VCaP (cell line): ENCODE measurements around the gene HELT.
"Not testable (repeated sequence)": the region's sequence is repeated elsewhere in the genome, so short reads cannot be mapped to it uniquely, and the experiment has no call there.

Experiments used
- H3K27ac ChIP-seq: fragments of 450-650 bp; 2 replicates; pipeline ENCODE4 v1.5.1; 2017
- CTCF ChIP-seq: fragments of 450-650 bp; conservative IDR thresholded peaks from 2 replicates; pipeline ENCODE4 v1.5.1; 2017; ENCODE audit warnings: mild to moderate bottlenecking, moderate library complexity

Gene HELT

GRCh38 chr4:185040523-185040922 is 22.2 kb downstream of the HELT start:
- no peak overlapping the region for H3K27ac ChIP-seq
- TF ChIP-seq CTCF, result no peak

- H3K27ac ChIP-seq, result not testable (repeated sequence)
Observed at GRCh38 chr4:185050286-185050685, 32.0 kb downstream of the HELT start.

GRCh38 chr4:185051283-185051682 is 33.0 kb downstream of the HELT start:
- not testable (repeated sequence) for H3K27ac ChIP-seq

- TF ChIP-seq CTCF, result no peak
- H3K27ac ChIP-seq, result no peak overlapping the region
Observed at GRCh38 chr4:185053746-185054145, 35.5 kb downstream of the HELT start.

- no peak for TF ChIP-seq CTCF
- no peak overlapping the region for H3K27ac ChIP-seq
Observed at GRCh38 chr4:185054272-185054671, 36.0 kb downstream of the HELT start.

- H3K27ac ChIP-seq, result no peak overlapping the region
- no peak for TF ChIP-seq CTCF
Observed at GRCh38 chr4:185054886-185055285, 36.6 kb downstream of the HELT start.

- no peak for TF ChIP-seq CTCF
- H3K27ac ChIP-seq, result no peak overlapping the region
Observed at GRCh38 chr4:185061610-185062009, 43.3 kb downstream of the HELT start.

- no peak overlapping the region for H3K27ac ChIP-seq
- TF ChIP-seq CTCF, result no peak
Observed at GRCh38 chr4:185062606-185063005, 44.3 kb downstream of the HELT start.

GRCh38 chr4:185066179-185066578 is 47.9 kb downstream of the HELT start:
- TF ChIP-seq CTCF, result no peak
- H3K27ac ChIP-seq, result no peak overlapping the region
